HG03469 (cell line): ENCODE measurements around the gene NXPE3.
A peak's percentile ranks its signal among the peaks of the same experiment; 100 is the strongest.
"Not testable (repeated sequence)": the region's sequence is repeated elsewhere in the genome, so short reads cannot be mapped to it uniquely, and the experiment has no call there.

Experiments used
- ATAC-seq: cut with Tn5 transposase; IDR thresholded peaks from one replicate; pipeline ENCODE4 v1.9.1; 2021; ENCODE audit warnings: mild to moderate bottlenecking, moderate library complexity, moderate number of reproducible peaks; ENCODE audit not compliant: unreplicated experiment

Gene NXPE3

GRCh38 chr3:101779047-101779821, at the start of gene NXPE3:
NXPE3 (plus strand) TSS chr3:101779211; CDS start chr3:101785597, 6,386 bp downstream.
- ATAC-seq = peak; percentile 88

- no peak for ATAC-seq
These were observed 49.4 kb upstream of the NXPE3 start for GRCh38 chr3:101729586-101729985.

GRCh38 chr3:101730839-101731238, 48.2 kb upstream of the NXPE3 start:
- ATAC-seq = no peak

GRCh38 chr3:101732240-101732641, 46.8 kb upstream of the NXPE3 start:
- ATAC-seq = no peak

- ATAC-seq = no peak
These were observed 43.2 kb upstream of the NXPE3 start for GRCh38 chr3:101735833-101736232.

GRCh38 chr3:101741914-101742313, 37.1 kb upstream of the NXPE3 start:
- not testable (repeated sequence) for ATAC-seq

GRCh38 chr3:101744811-101745210, 34.2 kb upstream of the NXPE3 start:
- ATAC-seq = no peak

- not testable (repeated sequence) for ATAC-seq
These were observed 33.1 kb upstream of the NXPE3 start for GRCh38 chr3:101745934-101746333.

GRCh38 chr3:101753386-101754113, 25.5 kb upstream of the NXPE3 start:
- not testable (repeated sequence) for ATAC-seq

GRCh38 chr3:101758224-101758623, 20.8 kb upstream of the NXPE3 start:
- no peak for ATAC-seq

- ATAC-seq = no peak
These were observed 16.9 kb upstream of the NXPE3 start for GRCh38 chr3:101762041-101762646.

- not testable (repeated sequence) for ATAC-seq
These were observed 1.2 kb upstream of the NXPE3 start for GRCh38 chr3:101777745-101778281.

- ATAC-seq = no peak
These were observed 495 bp upstream of the NXPE3 start for GRCh38 chr3:101778385-101779046.

GRCh38 chr3:101779822-101780381, 891 bp downstream of the NXPE3 start:
- ATAC-seq = no peak

- no peak for ATAC-seq
These were observed 1.6 kb downstream of the NXPE3 start for GRCh38 chr3:101780661-101781060.

GRCh38 chr3:101781166-101781565, 2.2 kb downstream of the NXPE3 start:
- ATAC-seq = no peak

- no peak for ATAC-seq
These were observed 6.0 kb downstream of the NXPE3 start for GRCh38 chr3:101784855-101785613.

- ATAC-seq = peak; percentile 98
These were observed 12.8 kb downstream of the NXPE3 start for GRCh38 chr3:101791778-101792177.

GRCh38 chr3:101796077-101796680, 17.2 kb downstream of the NXPE3 start:
- ATAC-seq = no peak
